HEK293T (cell line): ENCODE data around the gene GORAB.

Source experiments
- CTCF ChIA-PET: fragments of 350-600 bp; formaldehyde crosslinking; extraction: SDS; loops from one replicate; lab custom pipeline; 2021; ENCODE audit warnings: antibody characterized with exemption, inconsistent platforms; lab: Yijun Ruan, JAX
- POLR2A ChIA-PET: fragments of 350-600 bp; formaldehyde crosslinking; extraction: SDS; loops from one replicate; lab custom pipeline; 2020; ENCODE audit warnings: antibody characterized with exemption, inconsistent platforms; lab: Yijun Ruan, JAX
- DNase-seq: peaks from one replicate; pipeline ENCODE4 v3.0.0; 2012; ENCODE audit warnings: mixed read lengths; ENCODE audit errors: extremely low spot score
- ARNT ChIP-seq: fragments of 450-650 bp; IDR thresholded peaks from 2 replicates; pipeline ENCODE4 v1.6.1; 2017; ENCODE audit warnings: mild to moderate bottlenecking
- BHLHE40 ChIP-seq: fragments of 450-650 bp; IDR thresholded peaks from 2 replicates; pipeline ENCODE4 v1.6.1; 2016; ENCODE audit warnings: mild to moderate bottlenecking, moderate library complexity, borderline replicate concordance
- CTBP1 ChIP-seq: fragments of 450-650 bp; IDR thresholded peaks from 2 replicates; pipeline ENCODE4 v1.6.1; 2016; ENCODE audit warnings: borderline replicate concordance
- ELF4 ChIP-seq: fragments of 450-650 bp; IDR thresholded peaks from 2 replicates; pipeline ENCODE4 v1.6.1; 2017; ENCODE audit warnings: antibody characterized with exemption
- FOXA1 ChIP-seq: fragments of 450-650 bp; IDR thresholded peaks from 2 replicates; pipeline ENCODE4 v1.6.1; 2016; ENCODE audit warnings: mild to moderate bottlenecking
- FOXK2 ChIP-seq: fragments of 450-650 bp; IDR thresholded peaks from 2 replicates; pipeline ENCODE4 v1.6.1; 2016; ENCODE audit warnings: mild to moderate bottlenecking
- FOXM1 ChIP-seq: fragments of 450-650 bp; IDR thresholded peaks from 2 replicates; pipeline ENCODE4 v1.6.1; 2017; ENCODE audit warnings: mild to moderate bottlenecking, borderline replicate concordance
- HDGF ChIP-seq: fragments of 450-650 bp; IDR thresholded peaks from 2 replicates; pipeline ENCODE4 v1.6.1; 2017; ENCODE audit warnings: antibody characterized with exemption, borderline replicate concordance
- L3MBTL2 ChIP-seq: fragments of 450-650 bp; conservative IDR thresholded peaks from 2 replicates; pipeline ENCODE4 v1.6.1; 2016; ENCODE audit warnings: mild to moderate bottlenecking
- LEF1 ChIP-seq: fragments of 450-650 bp; IDR thresholded peaks from 2 replicates; pipeline ENCODE4 v1.6.1; 2017; ENCODE audit warnings: mild to moderate bottlenecking, borderline replicate concordance
- NFRKB ChIP-seq: fragments of 450-650 bp; IDR thresholded peaks from 2 replicates; pipeline ENCODE4 v1.6.1; 2016; ENCODE audit warnings: mild to moderate bottlenecking, moderate library complexity
- PKNOX1 ChIP-seq: fragments of 450-650 bp; IDR thresholded peaks from 2 replicates; pipeline ENCODE4 v1.6.1; 2016
- SP1 ChIP-seq: fragments of 450-650 bp; IDR thresholded peaks from 2 replicates; pipeline ENCODE4 v1.6.1; 2017
- SUZ12 ChIP-seq: fragments of 450-650 bp; IDR thresholded peaks from 2 replicates; pipeline ENCODE4 v1.6.1; 2016; ENCODE audit warnings: mild to moderate bottlenecking
- TARDBP ChIP-seq: fragments of 450-650 bp; IDR thresholded peaks from 2 replicates; pipeline ENCODE4 v1.6.1; 2016
- ZNF384 ChIP-seq: fragments of 450-650 bp; IDR thresholded peaks from 2 replicates; pipeline ENCODE4 v1.6.1; 2016

Gene GORAB

GRCh38 chr1:170592591-170593111, 60.7 kb downstream of the GORAB start:
- ChIA-PET POLR2A (no interaction called here), CTCF (interaction anchor here (0.6 kb wide), 1 partner anchor 250 kb away, joined by 4 read pairs; no protein-coding TSS in a partner anchor)
- no peak for DNase-seq
- TF ChIP-seq ELF4, result no peak
- TF ChIP-seq HDGF, result no peak
- no peak for TF ChIP-seq ARNT
- peak; percentile 80 for TF ChIP-seq ZNF384
- no peak for TF ChIP-seq SP1
- no peak for TF ChIP-seq FOXK2
- peak; percentile 73 for TF ChIP-seq PKNOX1
- peak; percentile 44; the same call in 1 of the 2 replicates for TF ChIP-seq CTBP1
- TF ChIP-seq L3MBTL2, result no peak
- TF ChIP-seq SUZ12, result no peak

- POLR2A ChIA-PET, result no interaction called here
- CTCF ChIA-PET, result interaction anchor here (1.2 kb wide), 1 partner anchor 96 kb away, joined by 3 read pairs; no protein-coding TSS in a partner anchor
- no peak for DNase-seq
- no peak for TF ChIP-seq SP1
These were observed 61.4 kb downstream of the GORAB start for GRCh38 chr1:170593173-170594011.

- CTCF ChIA-PET, result interaction anchor here (1.2 kb wide), 1 partner anchor 95 kb away, joined by 3 read pairs; no protein-coding TSS in a partner anchor
- POLR2A ChIA-PET, result no interaction called here
- no peak for TF ChIP-seq ARNT
- no peak for TF ChIP-seq ELF4
- TF ChIP-seq SUZ12, result no peak
- no peak for TF ChIP-seq FOXA1
- TF ChIP-seq CTBP1, result no peak
- TF ChIP-seq BHLHE40, result no peak
- no peak for TF ChIP-seq L3MBTL2
- no peak for TF ChIP-seq PKNOX1
- no peak for TF ChIP-seq TARDBP
- TF ChIP-seq HDGF, result no peak
- no peak for TF ChIP-seq NFRKB
- no peak for TF ChIP-seq FOXM1
- no peak for TF ChIP-seq SP1
- no peak for TF ChIP-seq FOXK2
- no peak for TF ChIP-seq ZNF384
- TF ChIP-seq LEF1, result no peak
- DNase-seq, result no peak
These were observed 62.2 kb downstream of the GORAB start for GRCh38 chr1:170594066-170594626.

GRCh38 chr1:170596701-170597100, 64.7 kb downstream of the GORAB start:
- TF ChIP-seq FOXK2 (no peak), TARDBP (no peak)
- ChIA-PET POLR2A (no interaction called here), CTCF (no interaction called here)
- no peak for DNase-seq

DNA sequence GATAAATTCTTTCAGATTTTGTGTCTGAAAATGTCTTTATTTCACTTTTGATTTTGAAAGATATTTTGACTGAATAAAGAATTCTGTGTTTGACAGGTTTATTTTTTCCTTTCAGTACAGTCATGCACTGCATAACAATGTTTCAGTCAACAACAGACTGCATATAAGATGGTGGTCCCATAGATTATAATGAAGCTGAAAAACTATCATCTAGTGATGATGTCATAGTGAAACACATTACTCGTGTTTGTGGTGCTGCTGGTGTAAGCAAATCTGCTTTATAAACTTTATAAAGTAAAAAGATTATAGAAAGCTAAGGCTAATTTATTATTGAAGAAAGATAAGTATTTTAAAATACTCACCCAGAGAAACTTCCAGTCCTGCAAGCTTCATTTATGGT, 66.7 kb downstream of the GORAB start:
- no peak for DNase-seq
- TF ChIP-seq L3MBTL2 (no peak), HDGF (no peak), ELF4 (no peak), LEF1 (no peak), SUZ12 (no peak), TARDBP (no peak), SP1 (no peak)
- ChIA-PET POLR2A (no interaction called here), CTCF (no interaction called here)

DNA sequence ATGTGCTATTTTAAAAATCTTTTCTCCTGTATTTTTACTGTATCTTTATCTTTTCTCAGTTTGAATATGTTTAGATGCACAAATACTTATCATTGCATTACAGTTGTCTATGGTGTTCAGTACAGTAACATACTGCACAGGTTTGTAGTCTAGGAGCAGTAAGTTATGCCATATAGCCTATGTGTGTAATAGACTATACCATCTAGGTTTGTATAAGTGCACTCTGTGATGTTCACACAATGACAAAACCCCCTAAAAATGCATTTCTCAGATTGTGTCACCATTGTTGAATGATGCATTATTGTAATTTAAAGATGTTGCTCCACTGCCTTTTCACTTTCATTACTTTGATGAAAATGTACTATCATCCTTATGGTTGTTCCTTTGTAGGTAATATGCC, 67.1 kb downstream of the GORAB start:
- ChIA-PET CTCF (no interaction called here), POLR2A (no interaction called here)
- no peak for DNase-seq
- TF ChIP-seq FOXM1 (no peak), SUZ12 (no peak), CTBP1 (no peak), BHLHE40 (no peak), ELF4 (no peak), FOXK2 (no peak), SP1 (no peak)

- TF ChIP-seq ARNT (no peak), HDGF (no peak), L3MBTL2 (no peak)
- ChIA-PET CTCF (no interaction called here), POLR2A (no interaction called here)
- no peak for DNase-seq
These were observed 69.9 kb downstream of the GORAB start for GRCh38 chr1:170601866-170602265.
